H1 (cell line): Measurements from ENCODE around the gene ALDH3A1. TPM values are rescaled to one million over a fixed set of nuclear protein-coding genes. Genes with fewer than 3 reads are reported as not detected.

Experiments used
- CTCF ChIA-PET: fragments of 300-600 bp; sonication (Branson Sonifier 250); formaldehyde crosslinking; loops from one replicate; lab custom pipeline; 2021; ENCODE audit not compliant: partially characterized antibody; lab: Charles Lee
- POLR2A ChIA-PET: fragments of 300-600 bp; sonication (Branson Sonifier 250); formaldehyde crosslinking; loops from one replicate; lab custom pipeline; 2021; ENCODE audit warnings: inconsistent platforms; ENCODE audit not compliant: partially characterized antibody; lab: Charles Lee
- DNase-seq, 2 experiments: peaks; one replicate each; pipeline versions ENCODE4 v3.0.0 to v3.0.0-alpha.2; 2010 to 2022; ENCODE audit warnings: low spot score in 2 of 2, low read depth in 1 of 2, mixed read lengths in 1 of 2
- FAIRE-seq: peaks from 2 replicates; lab custom pipeline; 2011; peaks lifted over from hg19 to GRCh38; lab: Jason Lieb, UNC
- H2AFZ ChIP-seq: 2 replicates; pipeline ENCODE4 v1.8.1; 2012; ENCODE audit warnings: low read length, inconsistent platforms
- H2AK5ac ChIP-seq: 2 replicates; pipeline ENCODE4 v1.6.1; 2013; ENCODE audit warnings: low read depth, low read length
- H2BK120ac ChIP-seq: replicated peaks from 2 replicates; pipeline ENCODE3; 2013; ENCODE audit warnings: low read depth, low read length, inconsistent platforms
- H2BK12ac ChIP-seq: 2 replicates; pipeline ENCODE4 v1.6.1; 2013; ENCODE audit warnings: low read depth, low read length
- H2BK15ac ChIP-seq: 2 replicates; pipeline ENCODE4 v1.6.1; 2013; ENCODE audit warnings: low read length
- H2BK20ac ChIP-seq: 2 replicates; pipeline ENCODE4 v1.6.1; 2013; ENCODE audit warnings: low read length
- H2BK5ac ChIP-seq: 2 replicates; pipeline ENCODE4 v1.6.1; 2013; ENCODE audit warnings: low read depth, low read length
- H3K14ac ChIP-seq: 2 replicates; pipeline ENCODE4 v1.6.1; 2013; ENCODE audit warnings: inconsistent platforms; ENCODE audit not compliant: insufficient read length
- H3K18ac ChIP-seq: 2 replicates; pipeline ENCODE4 v1.6.1; 2013; ENCODE audit warnings: low read length; ENCODE audit errors: extremely low read depth
- H3K23ac ChIP-seq: 2 replicates; pipeline ENCODE4 v1.6.1; 2013; ENCODE audit warnings: inconsistent platforms; ENCODE audit not compliant: insufficient read length
- H3K23me2 ChIP-seq: 2 replicates; pipeline ENCODE4 v1.6.1; 2013; ENCODE audit warnings: low read depth, low read length
- H3K27ac ChIP-seq: 2 replicates; pipeline ENCODE4 v1.6.1; 2011; ENCODE audit warnings: low read depth, low read length, inconsistent platforms
- H3K27me3 ChIP-seq, 4 experiments: replicated peaks in 1 of 4; 1 replicate in 1 of 4; 2 replicates in 3 of 4; pipeline versions ENCODE4 v1.6.1 to v1.8.1; 2011 to 2013; ENCODE audit warnings: low read length in 3 of 4, mild to moderate bottlenecking in 3 of 4, inconsistent platforms in 2 of 4, mixed read lengths in 2 of 4, moderate library complexity in 1 of 4; ENCODE audit not compliant: control insufficient read depth in 3 of 4, insufficient read depth in 3 of 4; ENCODE audit errors: extremely low read depth in 1 of 4
- H3K36me3 ChIP-seq, 4 experiments: 2 replicates each; pipeline versions ENCODE4 v1.6.1 to v1.8.1; 2011 to 2013; ENCODE audit warnings: mild to moderate bottlenecking in 4 of 4, low read length in 3 of 4, moderate library complexity in 2 of 4, control low read depth in 1 of 4, inconsistent platforms in 1 of 4; ENCODE audit not compliant: insufficient read depth in 4 of 4, control insufficient read depth in 2 of 4
- H3K4ac ChIP-seq: replicated peaks from 2 replicates; pipeline ENCODE3; 2013; ENCODE audit warnings: low read length, low read depth, mixed read lengths, inconsistent platforms; ENCODE audit not compliant: insufficient read length
- H3K4me1 ChIP-seq, 4 experiments: replicated peaks in 1 of 4; 1 replicate in 1 of 4; 2 replicates in 3 of 4; pipeline versions ENCODE4 v1.6.1 to v1.8.1; 2011 to 2013; ENCODE audit warnings: low read length in 3 of 4, inconsistent platforms in 2 of 4, mixed read lengths in 1 of 4; ENCODE audit not compliant: insufficient read depth in 4 of 4, control insufficient read depth in 3 of 4
- H3K4me2 ChIP-seq, 2 experiments: 2 replicates each; pipeline versions ENCODE4 v1.6.1 to v1.8.1; 2011 to 2013; ENCODE audit warnings: low read depth in 2 of 2, low read length in 2 of 2, control low read depth in 1 of 2, inconsistent platforms in 1 of 2, mild to moderate bottlenecking in 1 of 2; ENCODE audit not compliant: insufficient read depth in 1 of 2
- H3K4me3 ChIP-seq, 4 experiments: fragments of 200-600, 300-600 bp in 1 of 4; sonication (generic), shearing (Covaris generic), sonication (Bioruptor Twin) in 1 of 4; 2 replicates each; pipeline versions ENCODE4 v1.5.1 to v1.8.1; 2011 to 2016; ENCODE audit warnings: low read length in 4 of 4, low read depth in 3 of 4, control low read depth in 2 of 4, inconsistent platforms in 2 of 4, mild to moderate bottlenecking in 2 of 4, mixed read lengths in 1 of 4, moderate library complexity in 1 of 4; ENCODE audit not compliant: insufficient read depth in 2 of 4; ENCODE audit errors: extremely low read depth in 1 of 4
- H3K56ac ChIP-seq: replicated peaks from 2 replicates; pipeline ENCODE3; 2013; ENCODE audit warnings: low read depth, mild to moderate bottlenecking, mixed read lengths, low read length, inconsistent platforms; ENCODE audit not compliant: insufficient read length
- H3K79me1 ChIP-seq: 2 replicates; pipeline ENCODE4 v1.6.1; 2013; ENCODE audit warnings: low read depth, low read length, control low read depth
- H3K79me2 ChIP-seq, 2 experiments: 2 replicates each; pipeline versions ENCODE4 v1.6.1 to v1.8.1; 2012 to 2013; ENCODE audit warnings: low read length in 2 of 2, mild to moderate bottlenecking in 2 of 2, inconsistent platforms in 1 of 2; ENCODE audit not compliant: insufficient read depth in 2 of 2, control insufficient read depth in 1 of 2
- H3K9ac ChIP-seq, 4 experiments: replicated peaks in 1 of 4; 1 replicate in 1 of 4; 2 replicates in 3 of 4; pipeline versions ENCODE4 v1.6.1 to v1.8.1; 2011 to 2013; ENCODE audit warnings: low read depth in 3 of 4, low read length in 3 of 4, control low read depth in 2 of 4, mild to moderate bottlenecking in 2 of 4, moderate library complexity in 2 of 4, inconsistent platforms in 1 of 4; ENCODE audit errors: extremely low read depth in 1 of 4
- H3K9me3 ChIP-seq, 2 experiments: 2 replicates each; pipeline versions ENCODE4 v1.6.1 to v1.8.1; 2012 to 2013; ENCODE audit warnings: mild to moderate bottlenecking in 2 of 2, moderate library complexity in 2 of 2, control low read depth in 1 of 2, inconsistent platforms in 1 of 2, low read depth in 1 of 2, low read length in 1 of 2, mixed read lengths in 1 of 2; ENCODE audit not compliant: insufficient read depth in 2 of 2
- H4K20me1 ChIP-seq, 2 experiments: replicated peaks in 1 of 2; 2 replicates each; pipeline versions ENCODE3 to v1.8.1; 2011 to 2013; ENCODE audit warnings: inconsistent platforms in 2 of 2, low read length in 2 of 2, mild to moderate bottlenecking in 1 of 2; ENCODE audit not compliant: insufficient read depth in 2 of 2, control insufficient read depth in 1 of 2
- H4K5ac ChIP-seq: 2 replicates; pipeline ENCODE4 v1.6.1; 2013; ENCODE audit warnings: low read length, low read depth, mixed read lengths, inconsistent platforms; ENCODE audit not compliant: insufficient read length
- H4K8ac ChIP-seq: 2 replicates; pipeline ENCODE4 v1.8.0; 2013; ENCODE audit warnings: mild to moderate bottlenecking, moderate library complexity, low read length, inconsistent platforms; ENCODE audit not compliant: insufficient read depth; ENCODE audit errors: extremely low read depth
- H4K91ac ChIP-seq: replicated peaks from 2 replicates; pipeline ENCODE3; 2013; ENCODE audit warnings: low read length, mixed read lengths, inconsistent platforms; ENCODE audit not compliant: insufficient read length
- ATF3 ChIP-seq: IDR thresholded peaks from 2 replicates; pipeline ENCODE4 v1.6.1; 2011; ENCODE audit warnings: low read depth, mild to moderate bottlenecking, low read length; ENCODE audit not compliant: insufficient read depth
- E2F6 ChIP-seq: IDR thresholded peaks from 2 replicates; pipeline ENCODE4 v1.6.1; 2012; ENCODE audit warnings: inconsistent platforms
- EP300 ChIP-seq, 2 experiments: IDR thresholded peaks; 1 replicate in 1 of 2; 2 replicates in 1 of 2; pipeline ENCODE4 v1.6.1; 2011 to 2012; ENCODE audit warnings: low read depth in 2 of 2, low read length in 2 of 2, mild to moderate bottlenecking in 2 of 2, borderline replicate concordance in 1 of 2, inconsistent platforms in 1 of 2, moderate library complexity in 1 of 2
- HDAC2 ChIP-seq, 2 experiments: fragments of 300-600 bp in 1 of 2; sonication (generic) in 1 of 2; IDR thresholded peaks; 2 replicates each; pipeline ENCODE4 v1.6.1; 2011 to 2012; ENCODE audit warnings: low read depth in 2 of 2, low read length in 2 of 2, mild to moderate bottlenecking in 2 of 2, moderate library complexity in 2 of 2, borderline replicate concordance in 1 of 2, inconsistent platforms in 1 of 2
- MAFK ChIP-seq: IDR thresholded peaks from 2 replicates; pipeline ENCODE4 v1.6.1; 2012; ENCODE audit warnings: low read depth, mild to moderate bottlenecking, improper control_type of control experiment, low read length
- PHF8 ChIP-seq: fragments of 200-600 bp; sonication (generic); conservative IDR thresholded peaks from 2 replicates; pipeline ENCODE4 v1.7.1; 2012; ENCODE audit warnings: low read depth, mild to moderate bottlenecking, inconsistent platforms, low read length, moderate library complexity
- RBBP5 ChIP-seq: IDR thresholded peaks from 2 replicates; pipeline ENCODE4 v1.7.1; 2012; ENCODE audit warnings: low read depth, mild to moderate bottlenecking, inconsistent platforms, low read length, moderate library complexity, borderline replicate concordance
- SIN3A ChIP-seq, 2 experiments: IDR thresholded peaks in 1 of 2; conservative IDR thresholded peaks in 1 of 2; 2 replicates each; pipeline ENCODE4 v1.6.1; 2011 to 2012; ENCODE audit warnings: low read length in 2 of 2, improper control_type of control experiment in 1 of 2, low read depth in 1 of 2, mild to moderate bottlenecking in 1 of 2
- TAF7 ChIP-seq: optimal IDR thresholded peaks from 2 replicates; pipeline ENCODE3; 2011; ENCODE audit warnings: low read depth, mild to moderate bottlenecking, inconsistent platforms, low read length, moderate library complexity, borderline replicate concordance
- WGBS, 2 experiments: shearing (Covaris generic) in 1 of 2; methylation state at CpG; one replicate each; pipeline versions ENCODE4 v1.1.6 to v1.1.7; 2013 to 2015; ENCODE audit warnings: low lambda C conversion rate in 2 of 2, mixed read lengths in 2 of 2, inconsistent platforms in 1 of 2, low coverage in 1 of 2, missing lambda C conversion rate in 1 of 2; ENCODE audit not compliant: insufficient replicate concordance in 2 of 2, insufficient coverage in 1 of 2, insufficient read length in 1 of 2; ENCODE audit errors: extremely low coverage in 1 of 2, missing lambda C conversion rate in 1 of 2; 5-methylcytosine and 5-hydroxymethylcytosine counted together
- polyA plus RNA-seq, 7 experiments: library from polyadenylated mRNA; depleted of rRNA in 3 of 7; stranded (reverse) in 5 of 7; unstranded in 2 of 7; fragments of >200 nt in 5 of 7; fragments of 200-250 nt in 2 of 7; gene quantifications; 1 replicate in 5 of 7; 2 replicates in 1 of 7; 4 replicates in 1 of 7; pipeline versions ENCODE4 v1.2.1 to v1.2.3, GENCODE V29; 2011 to 2013; ENCODE audit warnings: missing spikeins in 2 of 7, mixed read lengths in 2 of 7
- total RNA-seq: library from RNA; stranded (reverse); fragmentation: NEBNext Ultra II Directional; extraction: Animal tissue kit (Norgen Biotek cat#: 25700); gene quantifications from 2 replicates; pipeline ENCODE4 v1.2.1, GENCODE V29; 2021

Gene ALDH3A1
- total and polyA plus RNA-seq, 2 of the 8 experiments (the other 6 are each of a cell fraction or from before 2014, with no cell fraction given) = 0.37 to 1.4 TPM

DNA sequence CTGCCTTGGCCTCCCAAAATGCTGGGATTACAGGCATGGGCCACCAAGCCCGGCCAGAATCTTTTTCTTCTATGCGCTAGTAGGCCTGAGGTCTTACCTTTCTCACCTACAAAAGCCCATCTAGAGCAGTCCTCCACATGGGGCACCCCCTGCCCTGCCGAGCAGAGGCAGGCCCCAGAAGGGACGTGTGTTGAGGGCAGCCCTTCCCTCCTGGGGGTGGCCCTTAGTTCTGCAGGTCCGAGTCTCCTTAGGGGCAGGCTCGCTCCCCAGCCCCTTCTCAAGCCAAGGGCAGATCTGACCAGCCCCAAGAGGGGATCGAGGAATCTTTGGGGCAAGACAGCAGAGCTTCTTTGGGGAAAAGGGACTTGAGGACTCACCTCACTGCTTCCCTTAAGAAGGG, 17.9 kb upstream of the ALDH3A1 start:
- FAIRE-seq (no peak), DNase-seq (peak in 1 of 2 experiments; percentile 58)
- Histone ChIP-seq H2BK12ac (no peak overlapping the region), H3K56ac (no peak overlapping the region), H3K79me2 (no peaks in the 10 kb centered on the region), H3K4me1 (peaks cover 0 to 5% (median 0%) of the 10 kb centered on the region in 4 experiments; a peak in 2 of 7 replicates), H2BK120ac (no peak overlapping the region), H2BK20ac (no peak overlapping the region), H3K4ac (no peak overlapping the region), H3K14ac (no peak overlapping the region), H3K9ac (no peak overlapping the region), H3K23ac (no peak overlapping the region), H4K91ac (no peak overlapping the region), H2AK5ac (no peak overlapping the region), H4K8ac (peak overlapping the region; percentile 17)
- POLR2A ChIA-PET = interaction anchor here (0.7 kb wide), 1 partner anchor 13 kb away, joined by 3 read pairs; no protein-coding TSS in a partner anchor
- no peak for TF ChIP-seq MAFK
- no peak for TF ChIP-seq ATF3
- no peak for TF ChIP-seq TAF7
- no peak for TF ChIP-seq E2F6
- no peak for TF ChIP-seq EP300 (IDR thresholded peaks at IDR 0.05; ENCODE audit: borderline replicate concordance in 1 of 2, low read depth in 2 of 2, low read length in 2 of 2)
- no peak for TF ChIP-seq RBBP5
- TF ChIP-seq SIN3A (conservative IDR thresholded peaks at IDR 0.05 in 1 of 2, IDR thresholded peaks at IDR 0.05 in 1 of 2; ENCODE audit: low read depth in 1 of 2, low read length in 2 of 2) = no peak
- no peak for TF ChIP-seq PHF8
- TF ChIP-seq HDAC2 (IDR thresholded peaks at IDR 0.05; ENCODE audit: borderline replicate concordance in 1 of 2, low read depth in 2 of 2, low read length in 2 of 2) = no peak
- TF ChIP-seq, all 59 proteins: peak for 0
- Histone ChIP-seq H2AFZ (peak overlapping the region; percentile 89), H2BK15ac (0 out of 2 replicates have a peak overlapping the region, but pooled peaks have one; percentile 61), H3K27me3 (no peaks in the 10 kb centered on the region), H2BK5ac (no peak overlapping the region), H3K18ac (no peak overlapping the region), H4K20me1 (no peaks in the 10 kb centered on the region), H3K36me3 (no peaks in the 10 kb centered on the region), H3K4me3 (no peak overlapping the region), H3K27ac (no peak overlapping the region), H4K5ac (no peak overlapping the region), H3K9me3 (no peaks in the 10 kb centered on the region), H3K23me2 (no peaks in the 10 kb centered on the region), H3K79me1 (no peaks in the 10 kb centered on the region), H3K4me2 (no peak overlapping the region)
- CTCF ChIA-PET = interaction anchor here (0.6 to 8.7 kb wide), 47 partner anchors 10 to 442 kb away, joined by 3 to 52 read pairs (median 4); partner anchors contain the start of genes ALDH3A1, RNF112 and SLC47A1
- 89% methylated on average over 7 of the region's 7 CpGs; no CpG with 5 or more reads in 1 of the 2 experiments for WGBS, 2 experiments
